Stimulated activated CD4-positive, alpha-beta T cell treated with anti-CD3 and anti-CD28 coated beads, Interleukin-1b, Interleukin-23, amount 100 ng/mL, for 48 hours (primary cell): ENCODE results near the gene ACVR1C.
A peak's percentile ranks its signal among the peaks of the same experiment; 100 is the strongest.

Experiments used
- DNase-seq: peaks from one replicate; pipeline ENCODE4 v3.0.0-alpha.2; 2020

Gene ACVR1C

GRCh38 chr2:157628477-157629415 is at the start of gene ACVR1C:
Gene ACVR1C (minus strand): TSS chr2:157628864. CDS start chr2:157628644, 220 bp downstream.
- DNase-seq = peak; percentile 55

- no peak for DNase-seq
These were observed 49.3 kb upstream of the ACVR1C start for GRCh38 chr2:157677941-157678340.

- DNase-seq = no peak
These were observed 43.5 kb upstream of the ACVR1C start for GRCh38 chr2:157672129-157672528.

- DNase-seq = no peak
These were observed 33.7 kb upstream of the ACVR1C start for GRCh38 chr2:157662401-157662800.

GRCh38 chr2:157661776-157662175 is 33.1 kb upstream of the ACVR1C start:
- DNase-seq = no peak

GRCh38 chr2:157657858-157658257 is 29.2 kb upstream of the ACVR1C start:
- DNase-seq = no peak

- no peak for DNase-seq
These were observed 28.4 kb upstream of the ACVR1C start for GRCh38 chr2:157657101-157657500.

- DNase-seq = no peak
These were observed 16.1 kb upstream of the ACVR1C start for GRCh38 chr2:157644776-157645175.

GRCh38 chr2:157631861-157632260 is 3.2 kb upstream of the ACVR1C start:
- no peak for DNase-seq

- DNase-seq = peak; percentile 41
These were observed 829 bp downstream of the ACVR1C start for GRCh38 chr2:157627594-157628476.

GRCh38 chr2:157625296-157625695 is 3.4 kb downstream of the ACVR1C start:
- no peak for DNase-seq

GRCh38 chr2:157620956-157621355 is 7.7 kb downstream of the ACVR1C start:
- DNase-seq = no peak

- no peak for DNase-seq
These were observed 16.9 kb downstream of the ACVR1C start for GRCh38 chr2:157611726-157612125.

GRCh38 chr2:157611110-157611509 is 17.6 kb downstream of the ACVR1C start:
- DNase-seq = no peak

GRCh38 chr2:157606534-157606933 is 22.1 kb downstream of the ACVR1C start:
- no peak for DNase-seq

- DNase-seq = no peak
These were observed 25.5 kb downstream of the ACVR1C start for GRCh38 chr2:157603198-157603597.

GRCh38 chr2:157601807-157602206 is 26.9 kb downstream of the ACVR1C start:
- no peak for DNase-seq

GRCh38 chr2:157596992-157597681 is 31.5 kb downstream of the ACVR1C start:
- DNase-seq = peak; percentile 58

GRCh38 chr2:157593411-157593810 is 35.3 kb downstream of the ACVR1C start:
- no peak for DNase-seq

- DNase-seq = no peak
These were observed 35.7 kb downstream of the ACVR1C start for GRCh38 chr2:157592948-157593347.

- no peak for DNase-seq
These were observed 36.3 kb downstream of the ACVR1C start for GRCh38 chr2:157592374-157592773.

GRCh38 chr2:157587576-157587975 is 41.1 kb downstream of the ACVR1C start:
- DNase-seq = no peak

GRCh38 chr2:157574165-157574564 is 54.5 kb downstream of the ACVR1C start:
- DNase-seq = no peak
